ENCODE measurements around the gene KRT34. TPM values are rescaled to one million over a fixed set of nuclear protein-coding genes. Genes with fewer than 3 reads are reported as not detected.

Gene KRT34
- total RNA-seq, 1 experiment from 2014 or later = not detected

DNA sequence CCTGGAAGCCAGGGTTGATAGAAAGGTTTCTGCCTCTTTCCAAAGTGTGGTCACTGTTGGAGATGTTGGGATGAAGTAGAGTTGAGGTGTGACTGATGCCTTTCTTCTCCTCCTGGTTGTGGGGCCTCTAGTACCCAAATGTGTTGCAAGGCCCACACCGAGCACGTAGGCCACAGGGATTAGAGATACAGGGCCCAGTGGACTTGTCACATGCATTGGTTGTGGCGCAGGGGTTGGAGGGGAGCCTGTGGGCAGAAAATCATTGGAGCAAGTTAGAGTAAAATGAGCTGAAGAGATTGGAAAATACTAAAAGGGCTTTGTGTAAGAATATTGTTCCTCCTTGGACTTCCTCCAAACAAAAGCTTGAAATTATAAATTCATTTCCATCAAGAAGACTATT is 36.1 kb downstream of the KRT34 start:
- Histone ChIP-seq H3K36me3 (ENCODE audit: control insufficient read depth in 1 of 2, insufficient read depth in 2 of 2, low read length in 2 of 2) (no peaks in the 10 kb centered on the region), H2AFZ (ENCODE audit: low read depth, low read length, poor library complexity, severe bottlenecking) (no peak overlapping the region), H3K9me3 (ENCODE audit: control insufficient read depth in 1 of 2, insufficient read depth in 1 of 2, low read depth in 1 of 2, low read length in 2 of 2) (peaks cover 3 to 9% of the 10 kb centered on the region in 2 experiments; a peak in 1 of 4 replicates), H3K4me1 (ENCODE audit: control insufficient read depth in 1 of 2, insufficient read depth in 2 of 2, low read length in 2 of 2) (no peaks in the 10 kb centered on the region), H4K20me1 (ENCODE audit: insufficient read depth) (no peaks in the 10 kb centered on the region), H3K4me2 (ENCODE audit: low read length) (no peak overlapping the region), H3K9me2 (ENCODE audit: insufficient read depth) (no peaks in the 10 kb centered on the region), H3K79me2 (ENCODE audit: insufficient read depth, low read length) (no peaks in the 10 kb centered on the region), H3K27me3 (ENCODE audit: insufficient read depth, low read length) (no peaks in the 10 kb centered on the region), H3K4me3 (replicated peaks in 1 of 2; ENCODE audit: low read depth in 1 of 2, low read length in 2 of 2) (no peak overlapping the region), H3K9ac (ENCODE audit: low read length) (no peak overlapping the region), H3K27ac (ENCODE audit: low read depth, low read length) (no peak overlapping the region)
- RAD21 ChIA-PET (ENCODE audit: low non-redundant PET in 1 of 2, low total read pairs in 2 of 2, uncharacterized antibody in 2 of 2, unreplicated experiment in 2 of 2) = no interaction called here
- no peak for DNase-seq (ENCODE audit: low read depth, low spot score)
- CTCF ChIA-PET = no interaction called here
- no peak for ATAC-seq
- no TSS peak for BruUV-seq (replicated peaks)
- POLR2A ChIA-PET = no interaction called here
- intact Hi-C loops (cut with micrococcal nuclease) = no loop called here
- TF ChIP-seq SRF (IDR thresholded peaks at IDR 0.05; ENCODE audit: low read depth) (no peak), FOSL1 (IDR thresholded peaks at IDR 0.05; ENCODE audit: low read depth) (no peak), CBX3 (IDR thresholded peaks at IDR 0.05; ENCODE audit: low read depth) (no peak)

DNA sequence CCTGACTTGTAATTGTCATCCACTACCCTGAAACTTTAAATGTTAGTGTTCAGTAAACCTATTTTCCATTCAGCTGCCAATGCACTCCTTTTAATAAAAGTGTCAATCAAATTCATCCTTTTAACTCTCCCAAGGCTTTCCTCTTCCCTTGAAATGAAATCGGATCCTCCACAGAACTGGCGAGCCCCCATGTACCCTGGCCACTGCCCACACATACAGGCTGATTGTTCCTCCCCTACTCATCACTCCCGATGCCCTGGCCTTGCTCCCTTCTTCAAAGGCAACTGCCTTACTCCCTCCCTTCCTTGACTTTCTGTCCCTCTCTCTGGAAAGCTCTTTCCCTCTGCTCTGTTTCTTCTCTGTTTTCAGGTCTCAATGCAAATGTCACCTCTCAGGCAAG is 39.1 kb downstream of the KRT34 start:
- ChIA-PET RAD21 (ENCODE audit: low non-redundant PET in 1 of 2, low total read pairs in 2 of 2, uncharacterized antibody in 2 of 2, unreplicated experiment in 2 of 2) (no interaction called here), CTCF (no interaction called here)

More for the DNA sequence above, 39.1 kb downstream of the KRT34 start:
- H3K27ac ChIP-seq (ENCODE audit: low read depth, low read length) = no peak overlapping the region
- H3K36me3 ChIP-seq (ENCODE audit: control insufficient read depth in 1 of 2, insufficient read depth in 2 of 2, low read length in 2 of 2) = no peaks in the 10 kb centered on the region
- ATAC-seq (no peak), DNase-seq (ENCODE audit: low read depth, low spot score) (no peak)
- H4K20me1 ChIP-seq (ENCODE audit: insufficient read depth) = no peaks in the 10 kb centered on the region
- no peaks in the 10 kb centered on the region for H3K79me2 ChIP-seq (ENCODE audit: insufficient read depth, low read length)
- BruUV-seq (replicated peaks) = no TSS peak
- no peak overlapping the region for H3K4me3 ChIP-seq (replicated peaks in 1 of 2; ENCODE audit: low read depth in 1 of 2, low read length in 2 of 2)
- H3K27me3 ChIP-seq (ENCODE audit: insufficient read depth, low read length) = no peaks in the 10 kb centered on the region
- POLR2A ChIA-PET = no interaction called here
- intact Hi-C loops (cut with micrococcal nuclease) = no loop called here
- peaks cover 3 to 9% of the 10 kb centered on the region in 2 experiments; a peak in 1 of 4 replicates for H3K9me3 ChIP-seq (ENCODE audit: control insufficient read depth in 1 of 2, insufficient read depth in 1 of 2, low read depth in 1 of 2, low read length in 2 of 2)
- no peaks in the 10 kb centered on the region for H3K9me2 ChIP-seq (ENCODE audit: insufficient read depth)
- H3K9ac ChIP-seq (ENCODE audit: low read length) = no peak overlapping the region
- H3K4me2 ChIP-seq (ENCODE audit: low read length) = no peak overlapping the region
- no peaks in the 10 kb centered on the region for H3K4me1 ChIP-seq (ENCODE audit: control insufficient read depth in 1 of 2, insufficient read depth in 2 of 2, low read length in 2 of 2)
- TF ChIP-seq MAX (IDR thresholded peaks at IDR 0.05) = no peak
- no peak overlapping the region for H2AFZ ChIP-seq (ENCODE audit: low read depth, low read length, poor library complexity, severe bottlenecking)

All from HCT116 (cell line).